Ectodermal cell (in vitro differentiated cells): ENCODE measurements around the gene TRIM47.
"Not testable (repeated sequence)": the region's sequence is repeated elsewhere in the genome, so short reads cannot be mapped to it uniquely, and the experiment has no call there.

Experiments used
- H3K27ac ChIP-seq: 2 replicates; pipeline ENCODE4 v1.7.0; 2013; ENCODE audit warnings: mild to moderate bottlenecking, low read depth, low read length; ENCODE audit not compliant: insufficient read depth, poor library complexity, severe bottlenecking
- H3K27me3 ChIP-seq: 2 replicates; pipeline ENCODE4 v1.7.0; 2013; ENCODE audit warnings: mild to moderate bottlenecking, low read length; ENCODE audit not compliant: insufficient read depth, control insufficient read depth, poor library complexity, severe bottlenecking
- H3K36me3 ChIP-seq: one replicate; pipeline ENCODE4 v1.7.0; 2013; ENCODE audit warnings: low read length; ENCODE audit not compliant: control insufficient read depth, insufficient read depth
- H3K4me1 ChIP-seq: one replicate; pipeline ENCODE4 v1.7.0; 2013; ENCODE audit warnings: low read length; ENCODE audit not compliant: control insufficient read depth, insufficient read depth
- H3K4me3 ChIP-seq: 2 replicates; pipeline ENCODE4 v1.7.0; 2013; ENCODE audit warnings: low read depth, low read length, control low read depth; ENCODE audit not compliant: insufficient read depth
- H3K9me3 ChIP-seq: 2 replicates; pipeline ENCODE4 v1.7.0; 2013; ENCODE audit warnings: mild to moderate bottlenecking, low read length, moderate library complexity; ENCODE audit not compliant: control insufficient read depth
- WGBS, 2 experiments: methylation state at CpG; one replicate each; pipeline ENCODE4 v1.1.7; 2013; ENCODE audit warnings: missing lambda C conversion rate in 2 of 2; 5-methylcytosine and 5-hydroxymethylcytosine counted together

TRIM47 gene

GRCh38 chr17:75868730-75869281 is 9.6 kb downstream of the TRIM47 start:
- 93 to 95% methylated on average over 12 of the region's 12 CpGs for WGBS, 2 experiments
- H3K27me3 ChIP-seq, H3K36me3 ChIP-seq, H3K4me1 ChIP-seq, H3K4me3 ChIP-seq, H3K9me3 ChIP-seq, H3K27ac ChIP-seq: not testable (repeated sequence)

GRCh38 chr17:75865404-75866188 is 12.8 kb downstream of the TRIM47 start:
- H3K4me3 ChIP-seq, H3K4me1 ChIP-seq, H3K27ac ChIP-seq, H3K27me3 ChIP-seq, H3K9me3 ChIP-seq, H3K36me3 ChIP-seq: not testable (repeated sequence)
- 88 to 89% methylated on average over 14 to 15 of the region's 17 CpGs for WGBS, 2 experiments

GRCh38 chr17:75864887-75865286 is 13.5 kb downstream of the TRIM47 start:
- not testable (repeated sequence) for H3K4me3 ChIP-seq, H3K9me3 ChIP-seq, H3K27ac ChIP-seq, H3K27me3 ChIP-seq, H3K36me3 ChIP-seq, H3K4me1 ChIP-seq
- WGBS, 2 experiments, result 86 to 90% methylated on average over 4 of the region's 4 CpGs

- Histone ChIP-seq H3K9me3 (no peaks in the 10 kb centered on the region), H3K36me3 (no peaks in the 10 kb centered on the region), H3K4me1 (no peaks in the 10 kb centered on the region), H3K4me3 (no peak overlapping the region), H3K27ac (no peak overlapping the region), H3K27me3 (no peaks in the 10 kb centered on the region)
- 79 to 85% methylated on average over 8 of the region's 8 CpGs for WGBS, 2 experiments
Observed at GRCh38 chr17:75864448-75864871, 13.9 kb downstream of the TRIM47 start.

- Histone ChIP-seq H3K9me3 (no peaks in the 10 kb centered on the region), H3K27me3 (no peaks in the 10 kb centered on the region), H3K4me3 (no peak overlapping the region), H3K36me3 (no peaks in the 10 kb centered on the region), H3K4me1 (no peaks in the 10 kb centered on the region), H3K27ac (no peak overlapping the region)
- WGBS, 2 experiments, result 91 to 96% methylated on average over 9 of the region's 9 CpGs
Observed at GRCh38 chr17:75861927-75862317, 16.5 kb downstream of the TRIM47 start.

- 92 to 93% methylated on average over 10 of the region's 10 CpGs for WGBS, 2 experiments
- H3K36me3 ChIP-seq, H3K27me3 ChIP-seq, H3K4me1 ChIP-seq, H3K4me3 ChIP-seq, H3K27ac ChIP-seq, H3K9me3 ChIP-seq: not testable (repeated sequence)
Observed at GRCh38 chr17:75859358-75859757, 19.0 kb downstream of the TRIM47 start.

GRCh38 chr17:75856062-75856756 is 22.2 kb downstream of the TRIM47 start:
- Histone ChIP-seq H3K36me3 (peaks cover 3% of the 10 kb centered on the region), H3K4me1 (peaks cover 6% of the 10 kb centered on the region), H3K27ac (peak overlapping the region; percentile 79), H3K4me3 (peak overlapping the region; percentile 88), H3K27me3 (no peaks in the 10 kb centered on the region), H3K9me3 (no peaks in the 10 kb centered on the region)
- WGBS, 2 experiments, result 4 to 5% methylated on average over 24 of the region's 24 CpGs

GRCh38 chr17:75855310-75856061 is 22.9 kb downstream of the TRIM47 start, which contains the start of gene WBP2:
WBP2 (minus strand) TSS chr17:75855335; CDS start chr17:75855297, 38 bp downstream.
- H3K4me1 ChIP-seq, result peaks cover 6% of the 10 kb centered on the region
- H3K27ac ChIP-seq, result peak within 1 kb of the TSS; percentile 79
- H3K27me3 ChIP-seq, result no peaks in the 10 kb centered on the region
- no peaks in the 10 kb centered on the region for H3K9me3 ChIP-seq
- H3K4me3 ChIP-seq, result peak within 1 kb of the TSS; percentile 88
- 0% methylated on average over 58 of the region's 58 CpGs for WGBS, 2 experiments
- peaks cover 11% of the 10 kb centered on the region for H3K36me3 ChIP-seq

- no peaks in the 10 kb centered on the region for H3K27me3 ChIP-seq
- 1 to 2% methylated on average over 19 of the region's 19 CpGs for WGBS, 2 experiments
- H3K27ac ChIP-seq, result no peak overlapping the region
- H3K4me3 ChIP-seq, result peak overlapping the region; percentile 88
- no peaks in the 10 kb centered on the region for H3K9me3 ChIP-seq
- H3K4me1 ChIP-seq, result peaks cover 6% of the 10 kb centered on the region
- peaks cover 13% of the 10 kb centered on the region for H3K36me3 ChIP-seq
Observed at GRCh38 chr17:75854881-75855309, 23.5 kb downstream of the TRIM47 start.
